Heart right ventricle (tissue), 16 donors: ENCODE data around the gene CATSPERE. TPM values are rescaled to one million over a fixed set of nuclear protein-coding genes. Genes with fewer than 3 reads are reported as not detected.
"Not testable (repeated sequence)": the region's sequence is repeated elsewhere in the genome, so short reads cannot be mapped to it uniquely, and the experiment has no call there.

ENCODE experiments used
- ATAC-seq, 8 donors: fragments of 200-7000 bp; cut with Tn5 transposase; one replicate each; pipeline ENCODE4 v1.9.1; 2020; ENCODE audit warnings: mild to moderate bottlenecking in 8 of 8, moderate library complexity in 8 of 8, moderate number of reproducible peaks in 1 of 8
- DNase-seq, 2 donors: peaks; one replicate each; pipeline ENCODE4 v3.0.0-alpha.2; 2020
- H3K27ac ChIP-seq, 10 donors: fragments of 200-600 bp; sonication (generic) in 2 of 10; one replicate each; pipeline versions ENCODE4 v1.5.0 to v1.8.0; 2020 to 2022; ENCODE audit warnings: mild to moderate bottlenecking in 3 of 10
- H3K27me3 ChIP-seq, 7 donors: fragments of 200-600 bp; one replicate each; pipeline ENCODE4 v1.8.0; 2021 to 2022; ENCODE audit warnings: mild to moderate bottlenecking in 2 of 7
- H3K36me3 ChIP-seq, 9 donors: fragments of 200-600 bp; sonication (generic) in 1 of 9; one replicate each; pipeline versions ENCODE4 v1.5.0 to v1.8.0; 2020 to 2022; ENCODE audit warnings: mild to moderate bottlenecking in 2 of 9
- H3K4me1 ChIP-seq, 9 donors: fragments of 200-600 bp; sonication (generic) in 1 of 9; one replicate each; pipeline versions ENCODE4 v1.5.0 to v1.8.0; 2020 to 2022; ENCODE audit warnings: mild to moderate bottlenecking in 4 of 9
- H3K4me3 ChIP-seq, 10 donors: fragments of 200-600 bp; sonication (generic) in 2 of 10; one replicate each; pipeline versions ENCODE4 v1.5.0 to v1.8.0; 2020 to 2022; ENCODE audit warnings: mild to moderate bottlenecking in 7 of 10, moderate library complexity in 2 of 10
- H3K9me3 ChIP-seq, 11 donors: fragments of 200-600 bp in 10 of 11; sonication (generic) in 2 of 11; one replicate each; pipeline versions ENCODE4 v1.5.0 to v1.8.0; 2013 to 2022; ENCODE audit warnings: mild to moderate bottlenecking in 2 of 11, control low read depth in 1 of 11, moderate library complexity in 1 of 11
- CTCF ChIP-seq, 9 donors: fragments of 200-600 bp; sonication (generic) in 2 of 9; IDR thresholded peaks; one replicate each; pipeline versions ENCODE4 v1.5.0 to v1.8.0; 2021 to 2022; ENCODE audit warnings: antibody characterized with exemption in 9 of 9, mild to moderate bottlenecking in 5 of 9, moderate library complexity in 1 of 9
- WGBS, 2 donors: extraction: QIAGEN DNeasy Blood & Tissue Kit; methylation state at CpG; one replicate each; pipeline ENCODE4 v1.1.7; 2013; ENCODE audit warnings: inconsistent platforms in 1 of 2; 5-methylcytosine and 5-hydroxymethylcytosine counted together
- intact Hi-C, 10 donors: fragments of 100-400 bp; cut with DNase I; formaldehyde crosslinking; loops; one replicate each; pipeline versions ENCODE4 v1.11.1 to v1.14.2; 2022
- polyA plus RNA-seq, 2 donors: library from polyadenylated mRNA; stranded (reverse); fragments of 200-250 nt; gene quantifications; one replicate each; pipeline ENCODE4 v1.2.3, GENCODE V29; 2013
- total RNA-seq, 10 donors: library from RNA; stranded (reverse); fragmentation: NEBNext Ultra II Directional in 3 of 10; extraction: Animal tissue kit (Norgen Biotek cat#: 25700) in 3 of 10; gene quantifications; one replicate each; pipeline versions ENCODE4 v1.2.1 to v1.2.4, GENCODE V29; 2021 to 2023
- donor health status: Arrhythmogenic right ventricular cardiomyopathy.
- donor health status: ischemic (EF 13 %, LVEDD 7.1; RV severe dilation, severe dysfunction).
- donor health status: healthy with polysubstance abuse.
- donor health status: DM: no; HTN: yes; CAD: no.
- donor health status: DM: no; HTN: no; CAD: no.
- donor health status: ischemic (EF 25% LVEDD 6.9; RV normal size, moderate dysfunction).
- donor health status: ischemic (EF 25% LVEDD 5.7; RV mildly dilated, moderate dysfunction).
- donor health status: healthy.
- donor health status: DM: yes; HTN: yes; CAD: no.
- donor health status: Ischemic cardiomyopathy.
- donor health status: ischemic (EF 35%, LVEDD 5.7; RV mildly dilated, moderate dysfunction).
- donor health status: nonischemic (EF 11% LVEDD 7.7; RV severe dilation, severe dysfunction).
- donor health status: DM: yes; HTN: yes; CAD: no.
- donor health status: PGD.
- donor health status: ischemic (EF 29% LVEDD 5.4; RV normal size, mild dysfunction).
- donor health status: nonischemic (EF 23%, LVEDD 6.1; RV moderate dilation, normal function).

Gene CATSPERE
- total and polyA plus RNA-seq, 12 donors, result 0.07 to 0.83 (median 0.26) TPM; not detected in 1

- ATAC-seq (no peak), DNase-seq (no peak)
- Histone ChIP-seq H3K4me3 (peak overlapping the region in 6 of 10 donors; percentile 71 to 97 (median 88)), H3K36me3 (peaks cover 0 to 27% (median 6%) of the 10 kb centered on the region in 9 donors), H3K27ac (peak overlapping the region in 3 of 10 donors; percentile 12 to 97 (median 97)), H3K27me3 (no peaks in the 10 kb centered on the region), H3K9me3 (no peaks in the 10 kb centered on the region), H3K4me1 (peaks cover 12 to 61% (median 52%) of the 10 kb centered on the region in 9 donors)
- TF ChIP-seq CTCF (IDR thresholded peaks at IDR 0.05), result no peak
- intact Hi-C loops, result loop anchor here in 4 of 10 donors (10.0 kb wide), 4 partner anchors 180 to 310 kb away; partner anchors contain the start of genes ADSS2 (in 2 of the 4), COX20 (in 1 of the 4) and HNRNPU (in 1 of the 4)
- WGBS, 2 donors, result 88 to 92% methylated on average over 1 of the region's 1 CpG
Observed at GRCh38 chr1:244655186-244655585, 194.1 kb downstream of the CATSPERE start.

- Histone ChIP-seq H3K36me3 (peaks cover 0 to 29% (median 6%) of the 10 kb centered on the region in 9 donors), H3K4me1 (peaks cover 9 to 56% (median 52%) of the 10 kb centered on the region in 9 donors), H3K9me3 (peaks cover 0 to 10% (median 0%) of the 10 kb centered on the region in 11 donors), H3K27me3 (no peaks in the 10 kb centered on the region), H3K27ac (peak overlapping the region in 8 of 10 donors; percentile 6 to 56 (median 36)), H3K4me3 (no peak overlapping the region)
- TF ChIP-seq CTCF (IDR thresholded peaks at IDR 0.05), result no peak
- intact Hi-C loops, result loop anchor here in 4 of 10 donors (10.0 kb wide), 4 partner anchors 177 to 307 kb away; partner anchors contain the start of genes ADSS2 (in 2 of the 4), COX20 (in 1 of the 4) and HNRNPU (in 1 of the 4)
- no peak for DNase-seq
- 65 to 68% methylated on average over 3 of the region's 3 CpGs for WGBS, 2 donors
- no peak for ATAC-seq
Observed at GRCh38 chr1:244657421-244657820, 196.3 kb downstream of the CATSPERE start.

GRCh38 chr1:244659694-244660093 is 198.6 kb downstream of the CATSPERE start:
- Histone ChIP-seq H3K4me3 (no peak overlapping the region), H3K9me3 (peaks cover 0 to 10% (median 0%) of the 10 kb centered on the region in 11 donors), H3K27me3 (no peaks in the 10 kb centered on the region), H3K27ac (no peak overlapping the region), H3K36me3 (peaks cover 0 to 29% (median 6%) of the 10 kb centered on the region in 9 donors), H3K4me1 (peaks cover 12 to 61% (median 49%) of the 10 kb centered on the region in 9 donors)
- DNase-seq (no peak), ATAC-seq (no peak)
- no peak for TF ChIP-seq CTCF (IDR thresholded peaks at IDR 0.05)
- 89 to 92% methylated on average over 3 of the region's 3 CpGs for WGBS, 2 donors
- intact Hi-C loops, result loop anchor here in 4 of 10 donors (10.0 kb wide), 4 partner anchors 175 to 305 kb away; partner anchors contain the start of genes ADSS2 (in 2 of the 4), COX20 (in 1 of the 4) and HNRNPU (in 1 of the 4)

GRCh38 chr1:244660595-244660994 is 199.5 kb downstream of the CATSPERE start:
- H3K9me3 ChIP-seq, result peaks cover 0 to 10% (median 0%) of the 10 kb centered on the region in 11 donors
- peaks cover 12 to 61% (median 49%) of the 10 kb centered on the region in 9 donors for H3K4me1 ChIP-seq
- no peak for TF ChIP-seq CTCF (IDR thresholded peaks at IDR 0.05)
- no peaks in the 10 kb centered on the region for H3K27me3 ChIP-seq
- intact Hi-C loops, result no loop called here
- no peak overlapping the region for H3K27ac ChIP-seq
- no peak for DNase-seq
- H3K36me3 ChIP-seq, result peaks cover 0 to 29% (median 6%) of the 10 kb centered on the region in 9 donors
- WGBS, 2 donors, result 95 to 99% methylated on average over 3 of the region's 3 CpGs
- ATAC-seq, result no peak
- H3K4me3 ChIP-seq, result no peak overlapping the region

GRCh38 chr1:244661569-244662312 is 200.7 kb downstream of the CATSPERE start:
- H3K27me3 ChIP-seq, DNase-seq, intact Hi-C loops, H3K4me3 ChIP-seq, ATAC-seq, H3K9me3 ChIP-seq, H3K27ac ChIP-seq: not testable (repeated sequence)
- peaks cover 8 to 61% (median 46%) of the 10 kb centered on the region in 9 donors for H3K4me1 ChIP-seq
- H3K36me3 ChIP-seq, result peaks cover 0 to 27% (median 6%) of the 10 kb centered on the region in 9 donors
- 93 to 97% methylated on average over 2 of the region's 4 CpGs for WGBS, 2 donors
